ENCODE measurements around the gene DNM1. TPM values are rescaled to one million over a fixed set of nuclear protein-coding genes. Genes with fewer than 3 reads are reported as not detected.

DNM1 gene
- total RNA-seq: under 1 TPM; 0.40 to 0.65 TPM

- POLR2A ChIA-PET: no interaction called here
- CTCF ChIA-PET: interaction anchor here (0.7 kb wide), 1 partner anchor 10 kb away, joined by 3 read pairs; no protein-coding TSS in a partner anchor
Measured at GRCh38 chr9:128203024-128203706, at the start of gene DNM1. Gene DNM1 (plus strand): TSS chr9:128203379. CDS start chr9:128203471, 92 bp downstream.

DNA sequence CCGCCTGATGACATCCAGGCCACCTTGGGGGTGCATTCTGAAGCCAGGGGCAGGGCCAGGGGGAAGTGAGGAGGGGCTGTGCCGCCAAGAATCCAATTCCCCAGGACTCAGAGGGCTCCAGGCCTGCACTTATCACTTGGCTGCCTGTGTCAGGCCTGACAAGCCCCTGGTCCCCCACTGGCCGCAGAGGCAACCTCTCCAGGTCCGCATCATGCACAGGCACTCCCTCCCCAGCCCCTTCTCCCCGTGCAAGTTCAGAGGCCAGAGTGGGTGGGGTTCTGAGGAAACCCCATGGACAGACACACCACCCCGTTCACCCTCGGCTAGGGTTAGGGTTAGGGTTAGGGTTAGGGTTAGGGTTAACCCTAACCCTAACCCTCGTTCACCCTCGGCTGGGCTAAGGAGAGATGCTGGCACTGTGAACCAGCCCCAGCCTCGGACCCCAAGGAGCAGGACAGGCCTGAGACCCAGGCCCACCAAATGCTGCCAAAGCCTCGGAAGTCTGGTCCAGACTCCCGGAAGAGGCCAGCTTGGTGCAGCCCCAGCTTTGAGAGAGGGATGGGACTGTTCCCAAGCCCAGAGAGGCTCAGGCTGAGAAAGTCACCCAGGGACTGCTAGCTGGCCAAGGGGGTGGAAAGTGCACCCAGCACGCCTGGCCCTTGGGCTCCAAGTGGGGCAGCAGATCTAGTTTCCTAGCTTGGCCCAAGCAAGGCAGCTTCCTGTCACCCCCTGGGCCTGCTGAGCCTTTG is 49.1 kb upstream of the DNM1 start:
- POLR2A ChIA-PET: no interaction called here
- CTCF ChIA-PET: no interaction called here

DNA sequence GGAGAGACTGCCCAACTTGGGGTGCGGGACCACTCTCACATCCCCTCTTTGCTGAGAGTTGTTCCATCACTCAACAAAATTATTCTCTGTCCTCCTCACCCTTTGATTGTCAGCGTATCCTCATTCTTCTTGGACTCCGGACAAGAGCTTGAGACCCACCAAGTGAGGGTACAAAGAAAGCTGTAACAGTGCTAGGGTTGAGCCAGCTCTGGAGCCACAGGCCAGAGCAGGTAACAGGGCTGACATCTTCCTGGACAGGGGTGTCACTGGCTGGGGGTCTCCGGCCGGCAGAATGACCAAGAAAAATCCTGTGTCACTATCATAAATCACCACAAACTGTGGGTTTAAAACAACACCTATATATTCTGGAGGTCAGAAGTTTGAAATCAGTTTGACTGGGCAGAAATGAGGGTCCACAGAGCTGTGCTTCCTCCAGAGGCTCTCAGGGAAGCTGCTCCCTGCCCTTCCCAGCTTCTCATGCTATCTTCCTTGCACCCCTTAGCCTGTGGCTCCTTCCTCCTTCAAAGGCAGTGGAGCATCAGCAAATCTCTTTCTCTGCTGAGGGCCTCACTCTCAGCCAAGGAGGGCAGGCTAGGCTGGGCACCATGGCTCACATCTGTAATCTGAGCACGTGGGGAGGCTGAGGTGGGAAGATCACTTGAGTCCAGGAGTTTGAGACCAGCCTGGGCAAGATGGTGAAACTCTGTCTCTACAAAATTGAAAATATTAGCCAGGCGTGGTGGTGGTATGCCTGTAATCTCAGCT is 47.3 kb upstream of the DNM1 start:
- ChIA-PET POLR2A (no interaction called here), CTCF (interaction anchor here (1.0 to 2.2 kb wide), 2 partner anchors 10 to 38 kb away, joined by 3 to 5 read pairs; no protein-coding TSS in a partner anchor)

- CTCF ChIA-PET: interaction anchor here (0.6 to 1.6 kb wide), 6 partner anchors 9 to 175 kb away, joined by 3 to 4 read pairs (median 3); partner anchors contain the start of gene CIZ1
- POLR2A ChIA-PET: interaction anchor here (0.6 kb wide), 2 partner anchors 365 to 915 kb away, joined by 3 to 9 read pairs; no protein-coding TSS in a partner anchor
Measured at GRCh38 chr9:128159522-128159783, 43.7 kb upstream of the DNM1 start.

GRCh38 chr9:128159784-128160602 is 43.2 kb upstream of the DNM1 start, which contains the start of gene BBLN:
Gene BBLN (plus strand): TSS chr9:128160265. CDS start chr9:128160408, 143 bp downstream.
- POLR2A ChIA-PET: interaction anchor here (0.6 to 0.9 kb wide), 2 partner anchors 31 to 915 kb away, joined by 6 to 9 read pairs; no protein-coding TSS in a partner anchor

GRCh38 chr9:128160603-128160987 is 42.6 kb upstream of the DNM1 start:
- CTCF ChIA-PET: interaction anchor here (0.9 to 1.5 kb wide), 2 partner anchors 31 to 33 kb away, joined by 4 read pairs; partner anchors contain the start of gene CIZ1
- POLR2A ChIA-PET: interaction anchor here (0.9 kb wide), 1 partner anchor 30 kb away, joined by 6 read pairs; no protein-coding TSS in a partner anchor

More at GRCh38 chr9:128159784-128160602, 43.2 kb upstream of the DNM1 start, which contains the start of gene BBLN:
- CTCF ChIA-PET: interaction anchor here (0.6 to 1.6 kb wide), 7 partner anchors 9 to 176 kb away, joined by 3 to 4 read pairs (median 3); partner anchors contain the start of gene CIZ1

- POLR2A ChIA-PET: interaction anchor here (0.7 to 0.9 kb wide), 2 partner anchors 29 to 172 kb away, joined by 3 to 6 read pairs; no protein-coding TSS in a partner anchor
- CTCF ChIA-PET: interaction anchor here (0.6 to 0.9 kb wide), 2 partner anchors 32 to 81 kb away, joined by 3 to 4 read pairs; no protein-coding TSS in a partner anchor
Measured at GRCh38 chr9:128161215-128161902, 41.8 kb upstream of the DNM1 start.

GRCh38 chr9:128162215-128163026 is 40.8 kb upstream of the DNM1 start:
- CTCF ChIA-PET: no interaction called here

DNA sequence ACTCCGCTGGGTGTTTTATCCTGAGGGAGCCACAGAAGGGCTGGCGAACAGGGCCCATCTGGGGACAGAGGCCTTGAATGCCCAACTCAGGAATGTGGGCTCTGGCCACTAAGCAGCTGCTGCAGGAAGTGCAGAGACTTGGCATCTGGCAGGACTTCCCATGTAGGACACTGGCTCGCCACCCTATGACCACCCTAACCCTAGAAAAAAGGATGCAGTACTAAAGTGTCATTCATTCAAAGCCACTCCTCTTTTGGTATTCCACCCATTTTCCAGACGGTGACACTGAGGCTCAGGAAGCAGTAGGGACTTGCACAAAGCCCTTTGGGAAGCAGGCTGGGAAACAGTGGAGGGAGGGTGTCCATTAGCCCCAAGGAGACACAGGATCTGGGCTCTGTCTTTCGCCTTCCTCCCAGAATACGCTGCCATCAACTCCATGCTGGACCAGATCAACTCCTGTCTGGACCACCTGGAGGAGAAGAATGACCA is 40.1 kb upstream of the DNM1 start:
- ChIA-PET POLR2A (no interaction called here), CTCF (no interaction called here)

More at GRCh38 chr9:128162215-128163026, 40.8 kb upstream of the DNM1 start:
- POLR2A ChIA-PET: no interaction called here

GRCh38 chr9:128163523-128164306 is 39.5 kb upstream of the DNM1 start:
- ChIA-PET POLR2A (no interaction called here), CTCF (no interaction called here)

- POLR2A ChIA-PET: no interaction called here
- CTCF ChIA-PET: no interaction called here
Measured at GRCh38 chr9:128164307-128164885, 38.8 kb upstream of the DNM1 start.

DNA sequence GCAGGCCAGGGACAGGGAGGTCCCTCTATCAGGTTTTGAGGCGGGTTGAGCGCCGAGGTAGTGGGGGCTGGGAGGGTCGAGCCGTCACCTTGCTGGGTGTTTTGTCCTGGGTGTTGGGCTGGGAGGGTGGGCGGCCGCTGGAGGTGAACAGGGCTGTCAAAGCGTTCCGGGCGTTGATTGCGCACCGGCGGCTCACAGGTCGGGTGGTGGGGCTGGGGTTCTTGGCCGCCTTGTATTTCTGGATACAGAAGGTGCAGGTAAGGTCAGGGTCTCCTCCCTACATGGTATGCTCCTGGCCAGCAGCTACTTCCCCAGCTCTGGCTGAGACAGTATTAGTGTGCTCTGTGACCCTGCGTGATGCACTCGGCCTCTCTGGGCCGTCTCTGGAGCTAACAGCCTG is 37.0 kb upstream of the DNM1 start:
- POLR2A ChIA-PET: no interaction called here

GRCh38 chr9:128167209-128167608 is 36.0 kb upstream of the DNM1 start:
- ChIA-PET CTCF (interaction anchor here (0.6 kb wide), 1 partner anchor 136 kb away, joined by 4 read pairs; no protein-coding TSS in a partner anchor), POLR2A (no interaction called here)

More for the DNA sequence above, 37.0 kb upstream of the DNM1 start:
- CTCF ChIA-PET: no interaction called here

DNA sequence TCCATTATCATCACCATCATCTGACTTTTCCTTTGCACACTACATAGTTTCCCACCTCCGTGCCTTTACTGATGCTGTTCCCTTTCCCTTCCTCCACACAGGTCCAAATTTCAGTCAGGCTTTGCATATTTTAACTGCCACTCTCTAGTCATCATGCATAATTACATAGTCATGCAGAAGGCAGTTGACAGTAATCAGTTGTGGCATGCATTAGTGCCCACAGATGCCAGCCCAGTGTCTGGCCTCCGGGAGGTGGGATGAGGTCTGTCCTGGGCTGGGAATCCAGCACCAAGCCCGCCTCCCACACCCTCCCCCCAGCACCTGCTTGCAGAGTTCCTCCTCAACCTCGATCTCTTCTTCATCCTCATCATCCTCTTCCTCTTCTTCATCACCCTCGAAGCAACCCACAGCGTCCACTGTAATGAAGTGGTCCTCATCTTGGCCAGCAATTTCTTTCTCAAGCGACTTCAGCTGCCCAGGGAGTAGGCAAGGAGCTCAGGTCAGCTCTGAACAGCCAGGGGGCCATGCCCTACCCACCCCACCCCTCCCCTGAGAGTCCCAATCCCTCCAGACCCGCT is 34.4 kb upstream of the DNM1 start:
- CTCF ChIA-PET: interaction anchor here (0.6 to 1.0 kb wide), 2 partner anchors 22 to 935 kb away, joined by 3 read pairs; partner anchors contain the start of gene CIZ1
- POLR2A ChIA-PET: no interaction called here

- ChIA-PET CTCF (interaction anchor here (1.0 kb wide), 2 partner anchors 17 to 21 kb away, joined by 3 read pairs; partner anchors contain the start of gene CIZ1), POLR2A (no interaction called here)
Measured at GRCh38 chr9:128169492-128169891, 33.7 kb upstream of the DNM1 start.

DNA sequence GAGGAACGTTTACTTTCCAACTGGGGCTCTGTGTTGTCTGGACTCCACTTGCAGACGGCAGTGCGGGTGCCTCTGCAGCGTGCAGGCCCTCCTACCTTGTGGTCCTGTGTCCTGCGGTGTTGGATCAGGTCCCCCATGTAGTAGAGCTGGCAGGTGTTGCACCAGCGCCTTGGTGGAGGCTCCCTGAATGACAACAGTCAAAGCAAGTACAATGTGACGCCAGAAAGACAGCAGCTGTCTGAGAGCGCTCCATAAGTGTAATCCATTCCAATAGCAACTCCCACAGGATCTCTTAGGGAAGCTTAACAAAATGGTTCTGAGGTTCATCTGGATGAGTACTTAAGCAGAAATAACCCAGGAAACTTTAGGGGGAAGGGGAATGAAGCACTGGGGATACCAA is 33.3 kb upstream of the DNM1 start:
- CTCF ChIA-PET: interaction anchor here (0.8 to 1.0 kb wide), 2 partner anchors 17 to 20 kb away, joined by 3 to 9 read pairs; no protein-coding TSS in a partner anchor
- POLR2A ChIA-PET: no interaction called here
